H9 (cell line): Measurements from ENCODE around the gene PRSS50. TPM values are rescaled to one million over a fixed set of nuclear protein-coding genes. Genes with fewer than 3 reads are reported as not detected.

Experiments
- DNase-seq: peaks from one replicate; pipeline ENCODE4 v3.0.0-alpha.2; 2017
- H2AFZ ChIP-seq: one replicate; pipeline ENCODE4 v1.6.1; 2013; ENCODE audit warnings: mild to moderate bottlenecking, low read length, control low read depth, moderate library complexity
- H2AK5ac ChIP-seq: 2 replicates; pipeline ENCODE4 v1.6.1; 2013; ENCODE audit warnings: low read length, control low read depth, mixed read lengths; ENCODE audit not compliant: insufficient read length
- H2BK120ac ChIP-seq: one replicate; pipeline ENCODE4 v1.6.1; 2013; ENCODE audit warnings: low read depth, mild to moderate bottlenecking, low read length, control low read depth, inconsistent platforms; ENCODE audit not compliant: poor library complexity, severe bottlenecking
- H2BK12ac ChIP-seq: 2 replicates; pipeline ENCODE4 v1.6.1; 2013; ENCODE audit warnings: low read length, control low read depth, mixed read lengths, low read depth; ENCODE audit not compliant: insufficient read length
- H2BK15ac ChIP-seq: 2 replicates; pipeline ENCODE4 v1.6.1; 2013; ENCODE audit warnings: low read depth, low read length, control low read depth
- H2BK20ac ChIP-seq: one replicate; pipeline ENCODE4 v1.6.1; 2013; ENCODE audit warnings: low read depth, mild to moderate bottlenecking, low read length, control low read depth, inconsistent platforms; ENCODE audit not compliant: poor library complexity, severe bottlenecking
- H2BK5ac ChIP-seq: 2 replicates; pipeline ENCODE4 v1.6.1; 2013; ENCODE audit warnings: low read length, control low read depth, mixed read lengths; ENCODE audit not compliant: insufficient read length
- H3K14ac ChIP-seq: 2 replicates; pipeline ENCODE4 v1.6.1; 2013; ENCODE audit warnings: low read length, control low read depth; ENCODE audit not compliant: insufficient read depth
- H3K18ac ChIP-seq: 2 replicates; pipeline ENCODE4 v1.6.1; 2013; ENCODE audit warnings: low read depth, mild to moderate bottlenecking, mixed read lengths, low read length, control low read depth; ENCODE audit not compliant: insufficient read length
- H3K23ac ChIP-seq: 2 replicates; pipeline ENCODE4 v1.6.1; 2013; ENCODE audit warnings: low read length, control low read depth, mixed read lengths, low read depth; ENCODE audit not compliant: insufficient read length
- H3K23me2 ChIP-seq: 2 replicates; pipeline ENCODE4 v1.6.1; 2013; ENCODE audit warnings: low read depth, mild to moderate bottlenecking, mixed read lengths, low read length, control low read depth; ENCODE audit not compliant: insufficient read length, poor library complexity, severe bottlenecking
- H3K27ac ChIP-seq: 2 replicates; pipeline ENCODE4 v1.5.1; 2013; ENCODE audit warnings: low read length, control low read depth, mixed read lengths, low read depth; ENCODE audit not compliant: insufficient read length
- H3K27me3 ChIP-seq: 2 replicates; pipeline ENCODE4 v1.6.1; 2013; ENCODE audit warnings: low read length, control low read depth, inconsistent platforms; ENCODE audit not compliant: insufficient read depth
- H3K4ac ChIP-seq: 2 replicates; pipeline ENCODE4 v1.6.1; 2013; ENCODE audit warnings: low read depth, mild to moderate bottlenecking, control low read depth, inconsistent platforms, low read length, moderate library complexity
- H3K4me1 ChIP-seq: 2 replicates; pipeline ENCODE4 v1.6.1; 2013; ENCODE audit warnings: low read length, control low read depth, inconsistent platforms; ENCODE audit not compliant: insufficient read depth
- H3K4me2 ChIP-seq: 2 replicates; pipeline ENCODE4 v1.6.1; 2013; ENCODE audit warnings: low read length, control low read depth, mixed read lengths; ENCODE audit not compliant: insufficient read length, insufficient read depth
- H3K56ac ChIP-seq: 2 replicates; pipeline ENCODE4 v1.6.1; 2013; ENCODE audit warnings: low read depth, mild to moderate bottlenecking, mixed read lengths, low read length, control low read depth; ENCODE audit not compliant: insufficient read length
- H3K79me1 ChIP-seq: 2 replicates; pipeline ENCODE4 v1.6.1; 2013; ENCODE audit warnings: low read depth, mild to moderate bottlenecking, moderate library complexity, low read length, control low read depth, inconsistent platforms; ENCODE audit not compliant: insufficient read depth, poor library complexity, severe bottlenecking
- H3K79me2 ChIP-seq: 2 replicates; pipeline ENCODE4 v1.6.1; 2013; ENCODE audit warnings: low read length, control low read depth, inconsistent platforms; ENCODE audit not compliant: insufficient read depth
- H3K9ac ChIP-seq: 2 replicates; pipeline ENCODE4 v1.6.1; 2013; ENCODE audit warnings: low read length, control low read depth, mixed read lengths; ENCODE audit not compliant: insufficient read length; ENCODE audit errors: extremely low read depth
- H3K9me3 ChIP-seq: one replicate; pipeline ENCODE4 v1.6.1; 2013; ENCODE audit warnings: low read depth, low read length, inconsistent platforms; ENCODE audit not compliant: control insufficient read depth
- H3T11ph ChIP-seq: one replicate; pipeline ENCODE4 v1.6.1; 2013; ENCODE audit warnings: mild to moderate bottlenecking, low read length, control low read depth, inconsistent platforms
- H4K20me1 ChIP-seq: one replicate; pipeline ENCODE4 v1.6.1; 2013; ENCODE audit not compliant: control insufficient read depth, insufficient read length, insufficient read depth
- H4K5ac ChIP-seq: 2 replicates; pipeline ENCODE4 v1.6.1; 2013; ENCODE audit warnings: low read depth, mild to moderate bottlenecking, mixed read lengths, low read length, control low read depth; ENCODE audit not compliant: insufficient read length
- H4K8ac ChIP-seq: replicated peaks from 2 replicates; pipeline ENCODE4 v1.6.1; 2013; ENCODE audit warnings: low read length, control low read depth, mixed read lengths, low read depth; ENCODE audit not compliant: insufficient read length
- H4K91ac ChIP-seq: 2 replicates; pipeline ENCODE4 v1.6.1; 2013; ENCODE audit warnings: low read depth, mild to moderate bottlenecking, moderate library complexity, mixed read lengths, low read length, control low read depth; ENCODE audit not compliant: insufficient read length
- H3K27ac Mint-ChIP-seq, 3 experiments: 2 replicates in 2 of 3; 3 replicates in 1 of 3; pipeline ENCODE4 v1.8.0; 2020 to 2021; ENCODE audit warnings: mixed read lengths in 3 of 3, mild to moderate bottlenecking in 1 of 3, moderate library complexity in 1 of 3
- H3K27me3 Mint-ChIP-seq: 2 replicates; pipeline ENCODE4 v1.8.0; 2021; ENCODE audit warnings: low read depth, mild to moderate bottlenecking, moderate library complexity, mixed read lengths
- H3K36me3 Mint-ChIP-seq, 3 experiments: 2 replicates in 2 of 3; 3 replicates in 1 of 3; pipeline ENCODE4 v1.8.0; 2020 to 2021; ENCODE audit warnings: low read depth in 3 of 3, mixed read lengths in 3 of 3; ENCODE audit not compliant: insufficient read depth in 1 of 3
- H3K4me1 Mint-ChIP-seq, 2 experiments: 2 replicates each; pipeline ENCODE4 v1.8.0; 2020; ENCODE audit warnings: mixed read lengths in 2 of 2
- H3K4me3 Mint-ChIP-seq, 2 experiments: 2 replicates in 1 of 2; 3 replicates in 1 of 2; pipeline ENCODE4 v1.8.0; 2020 to 2021; ENCODE audit warnings: mild to moderate bottlenecking in 2 of 2, mixed read lengths in 2 of 2, moderate library complexity in 1 of 2
- H3K9me3 Mint-ChIP-seq, 2 experiments: 2 replicates in 1 of 2; 3 replicates in 1 of 2; pipeline ENCODE4 v1.8.0; 2020; ENCODE audit warnings: mild to moderate bottlenecking in 2 of 2, mixed read lengths in 2 of 2, moderate library complexity in 1 of 2
- CTCF ChIP-seq: fragments of 200-600 bp; sonication (generic); conservative IDR thresholded peaks from 3 replicates; pipeline ENCODE4 v1.8.0; 2021; ENCODE audit warnings: antibody characterized with exemption, mild to moderate bottlenecking
- WGBS: extraction: QIAGEN DNeasy Blood & Tissue Kit; methylation state at CpG from one replicate; pipeline ENCODE4 v1.1.7; 2013; ENCODE audit warnings: missing lambda C conversion rate, low lambda C conversion rate, mixed read lengths; ENCODE audit not compliant: insufficient read length; ENCODE audit errors: extremely low coverage; 5-methylcytosine and 5-hydroxymethylcytosine counted together
- total RNA-seq: library from RNA; stranded (reverse); gene quantifications from 2 replicates; pipeline ENCODE4 v1.2.1, GENCODE V29; 2021

The PRSS50 gene
- total RNA-seq, 1 experiment from 2014 or later = 0.24 TPM

GRCh38 chr3:46679681-46680080 is 38.0 kb downstream of the PRSS50 start:
- no peak overlapping the region for H2BK15ac ChIP-seq
- H3K4ac ChIP-seq = no peak overlapping the region
- H3K23me2 ChIP-seq = no peaks in the 10 kb centered on the region
- no peak overlapping the region for H3K4me3 Mint-ChIP-seq
- no peaks in the 10 kb centered on the region for H3K79me2 ChIP-seq
- no peak overlapping the region for H2BK12ac ChIP-seq
- H3K23ac ChIP-seq = no peak overlapping the region
- H2AFZ ChIP-seq = no peak overlapping the region
- no peaks in the 10 kb centered on the region for H3K27me3 Mint-ChIP-seq
- no peak overlapping the region for H3T11ph ChIP-seq
- H3K4me2 ChIP-seq = no peak overlapping the region
- no peaks in the 10 kb centered on the region for H3K4me1 ChIP-seq
- no peak overlapping the region for H3K27ac ChIP-seq
- H4K91ac ChIP-seq = no peak overlapping the region
- no peak overlapping the region for H3K18ac ChIP-seq
- H4K5ac ChIP-seq = no peak overlapping the region
- TF ChIP-seq CTCF = no peak
- H2BK5ac ChIP-seq = no peak overlapping the region
- no peaks in the 10 kb centered on the region for H3K79me1 ChIP-seq
- WGBS = no CpG with 5 or more reads among the region's 5 CpGs
- H2BK20ac ChIP-seq = no peak overlapping the region
- H3K56ac ChIP-seq = no peak overlapping the region
- no peak for DNase-seq
- no peaks in the 10 kb centered on the region for H4K20me1 ChIP-seq
- no peak overlapping the region for H2BK120ac ChIP-seq
- H3K36me3 Mint-ChIP-seq = no peaks in the 10 kb centered on the region; a peak in 3 of 7 replicates
- H3K9me3 ChIP-seq = no peaks in the 10 kb centered on the region
- H2AK5ac ChIP-seq = no peak overlapping the region
- H3K4me1 Mint-ChIP-seq = peaks cover 3 to 18% of the 10 kb centered on the region in 2 experiments
- no peaks in the 10 kb centered on the region for H3K27me3 ChIP-seq
- no peak overlapping the region for H3K27ac Mint-ChIP-seq
- H4K8ac ChIP-seq = no peak overlapping the region
- no peak overlapping the region; the same call in 1 of the 2 replicates for H3K14ac ChIP-seq
- H3K9me3 Mint-ChIP-seq = no peaks in the 10 kb centered on the region
- no peak overlapping the region for H3K9ac ChIP-seq
